ENCODE measurements around the gene SMG6.

The SMG6 gene

DNA sequence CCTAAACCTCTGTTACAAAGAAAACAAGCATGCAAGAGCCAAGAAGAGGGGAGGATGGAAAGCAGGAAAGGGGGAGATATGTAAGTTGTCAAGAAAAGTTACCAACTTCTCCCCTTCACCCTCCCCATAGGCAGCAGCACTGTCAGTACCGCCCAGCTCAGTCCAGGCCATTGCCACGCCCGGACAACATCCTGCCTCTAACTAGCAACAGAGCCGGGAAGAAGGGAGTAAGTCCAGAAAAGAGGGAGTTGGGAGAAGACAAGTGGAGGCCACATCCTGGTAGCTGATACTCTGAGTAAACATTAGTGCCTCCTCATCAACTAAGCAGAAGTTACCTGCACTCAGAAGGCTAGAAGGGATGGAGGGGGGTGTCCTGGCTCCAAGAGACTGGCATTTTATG is 113.6 kb downstream of the SMG6 start:
- Histone ChIP-seq H3K4me1 (ENCODE audit: control extremely low read depth in 1 of 4, control insufficient read depth in 4 of 4, insufficient read depth in 4 of 4, low read length in 3 of 4) (peaks cover 19 to 59% (median 52%) of the 10 kb centered on the region in 4 experiments), H3K27ac (ENCODE audit: insufficient read depth in 1 of 2, low read depth in 1 of 2, low read length in 2 of 2, poor library complexity in 1 of 2, severe bottlenecking in 2 of 2) (no peak overlapping the region), H3K4me3 (ENCODE audit: control insufficient read depth in 1 of 7, extremely low read depth in 1 of 7, insufficient read depth in 4 of 7, low read depth in 2 of 7, low read length in 6 of 7) (no peak overlapping the region), H3K9me3 (ENCODE audit: control extremely low read depth in 1 of 5, control insufficient read depth in 4 of 5, insufficient read depth in 2 of 5, low read depth in 1 of 5, low read length in 4 of 5) (no peaks in the 10 kb centered on the region), H3K27me3 (replicated peaks in 2 of 5; ENCODE audit: control insufficient read depth in 4 of 5, insufficient read depth in 5 of 5, low read length in 4 of 5) (no peaks in the 10 kb centered on the region), H3K36me3 (ENCODE audit: control insufficient read depth in 4 of 4, insufficient read depth in 4 of 4, low read length in 3 of 4) (peaks cover 5 to 48% (median 17%) of the 10 kb centered on the region in 4 experiments)
- DNase-seq = no peak
- ChIA-PET POLR2A (no interaction called here), CTCF (interaction anchor here (0.9 to 1.5 kb wide), 5 partner anchors 11 to 95 kb away, joined by 3 to 7 read pairs (median 4); no protein-coding TSS in a partner anchor)
- no CpG with 5 or more reads among the region's 4 CpGs for WGBS (ENCODE audit: insufficient coverage)

DNA sequence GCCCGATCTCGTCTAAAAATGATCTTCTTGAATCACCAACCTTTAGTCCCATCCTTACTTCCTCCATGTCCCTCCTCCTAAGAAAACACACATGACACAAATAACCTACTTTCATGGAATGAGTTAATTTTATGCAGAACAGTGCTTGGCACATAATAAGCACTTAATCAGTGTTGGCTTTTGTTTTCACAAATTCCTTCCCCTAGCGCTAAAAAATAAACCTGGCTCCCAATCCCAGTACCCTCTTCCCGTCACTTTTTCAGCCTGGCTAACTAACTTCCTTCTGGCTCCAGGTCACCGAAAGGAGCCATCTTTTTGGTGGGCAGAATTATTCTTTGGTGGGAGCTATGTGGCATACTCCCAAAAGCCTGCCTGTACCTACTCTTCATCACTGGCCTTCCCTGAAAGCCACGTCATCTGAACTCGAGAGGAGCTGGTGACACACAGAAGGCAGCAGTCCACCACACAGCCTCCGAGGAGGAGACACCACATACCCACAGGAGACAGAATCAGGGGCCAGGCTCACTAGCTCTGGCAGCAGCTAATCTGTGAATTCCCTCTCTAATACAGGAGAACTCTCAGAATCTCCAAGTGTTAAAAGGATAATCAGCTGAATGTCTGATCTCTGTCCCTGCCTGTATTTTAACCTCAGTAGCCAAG is 114.5 kb downstream of the SMG6 start:
- peaks cover 19 to 53% (median 46%) of the 10 kb centered on the region in 4 experiments for H3K4me1 ChIP-seq (ENCODE audit: control extremely low read depth in 1 of 4, control insufficient read depth in 4 of 4, insufficient read depth in 4 of 4, low read length in 3 of 4)
- WGBS (ENCODE audit: insufficient coverage) = 100% methylated on average over 6 of the region's 8 CpGs

DNA sequence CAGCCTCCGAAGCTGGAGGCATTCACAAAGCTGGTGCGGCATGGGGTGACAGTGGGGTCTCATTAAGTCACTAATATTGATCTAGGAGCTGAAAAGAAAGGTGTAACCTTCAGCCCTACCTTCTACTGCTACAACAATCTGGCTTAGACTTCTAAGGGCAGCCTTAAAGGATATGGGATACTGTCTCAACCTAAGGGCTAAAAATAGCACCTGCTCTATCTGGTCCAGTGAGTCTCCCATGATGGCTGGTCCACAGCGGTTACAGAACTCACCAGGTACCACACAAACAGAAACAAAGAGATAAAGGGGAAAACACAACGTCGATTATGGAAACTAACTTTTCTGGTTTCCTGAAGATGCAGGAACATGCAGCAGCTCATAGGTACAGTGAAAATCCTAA is 115.8 kb downstream of the SMG6 start:
- Histone ChIP-seq H3K27me3 (replicated peaks in 2 of 5; ENCODE audit: control insufficient read depth in 4 of 5, insufficient read depth in 5 of 5, low read length in 4 of 5) (no peaks in the 10 kb centered on the region), H3K4me1 (ENCODE audit: control extremely low read depth in 1 of 4, control insufficient read depth in 4 of 4, insufficient read depth in 4 of 4, low read length in 3 of 4) (peaks cover 11 to 39% (median 33%) of the 10 kb centered on the region in 4 experiments), H3K27ac (ENCODE audit: insufficient read depth in 1 of 2, low read depth in 1 of 2, low read length in 2 of 2, poor library complexity in 1 of 2, severe bottlenecking in 2 of 2) (no peak overlapping the region), H3K36me3 (ENCODE audit: control insufficient read depth in 4 of 4, insufficient read depth in 4 of 4, low read length in 3 of 4) (peaks cover 5 to 49% (median 24%) of the 10 kb centered on the region in 4 experiments), H3K4me3 (ENCODE audit: control insufficient read depth in 1 of 7, extremely low read depth in 1 of 7, insufficient read depth in 4 of 7, low read depth in 2 of 7, low read length in 6 of 7) (no peak overlapping the region), H3K9me3 (ENCODE audit: control extremely low read depth in 1 of 5, control insufficient read depth in 4 of 5, insufficient read depth in 2 of 5, low read depth in 1 of 5, low read length in 4 of 5) (no peaks in the 10 kb centered on the region)
- no CpG with 5 or more reads among the region's 5 CpGs for WGBS (ENCODE audit: insufficient coverage)
- CTCF ChIA-PET = interaction anchor here (0.9 to 1.3 kb wide), 3 partner anchors 8 to 20 kb away, joined by 3 to 8 read pairs (median 5); no protein-coding TSS in a partner anchor
- POLR2A ChIA-PET = no interaction called here
- no peak for DNase-seq

More for the DNA sequence above, 114.5 kb downstream of the SMG6 start:
- ChIA-PET POLR2A (interaction anchor here (1.0 kb wide), 1 partner anchor 101 kb away, joined by 3 read pairs; no protein-coding TSS in a partner anchor), CTCF (interaction anchor here (0.7 to 1.5 kb wide), 5 partner anchors 10 to 387 kb away, joined by 3 to 8 read pairs (median 4); no protein-coding TSS in a partner anchor)
- Histone ChIP-seq H3K27me3 (replicated peaks in 2 of 5; ENCODE audit: control insufficient read depth in 4 of 5, insufficient read depth in 5 of 5, low read length in 4 of 5) (no peaks in the 10 kb centered on the region), H3K9me3 (ENCODE audit: control extremely low read depth in 1 of 5, control insufficient read depth in 4 of 5, insufficient read depth in 2 of 5, low read depth in 1 of 5, low read length in 4 of 5) (no peaks in the 10 kb centered on the region), H3K4me3 (ENCODE audit: control insufficient read depth in 1 of 7, extremely low read depth in 1 of 7, insufficient read depth in 4 of 7, low read depth in 2 of 7, low read length in 6 of 7) (no peak overlapping the region), H3K36me3 (ENCODE audit: control insufficient read depth in 4 of 4, insufficient read depth in 4 of 4, low read length in 3 of 4) (peaks cover 5 to 45% (median 18%) of the 10 kb centered on the region in 4 experiments), H3K27ac (ENCODE audit: insufficient read depth in 1 of 2, low read depth in 1 of 2, low read length in 2 of 2, poor library complexity in 1 of 2, severe bottlenecking in 2 of 2) (no peak overlapping the region)
- no peak for DNase-seq

DNA sequence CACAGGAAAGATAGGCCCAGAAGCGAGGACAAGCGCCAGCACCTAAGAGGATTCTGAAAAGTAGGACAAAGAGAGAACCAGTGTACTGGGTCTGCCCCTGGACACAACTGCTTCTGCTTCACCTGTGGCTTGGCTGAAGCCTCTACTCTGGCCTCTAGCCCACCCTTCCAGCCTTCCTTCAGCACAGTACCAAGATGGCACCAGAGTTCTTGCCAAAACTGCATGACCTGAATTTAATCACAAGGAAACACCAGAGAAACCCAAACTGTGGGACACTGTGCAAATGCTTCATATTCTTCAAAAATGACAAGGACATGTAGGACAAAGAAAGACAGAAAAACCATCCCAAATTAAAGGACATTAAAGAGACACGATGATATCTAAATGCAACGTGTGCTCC is 116.6 kb downstream of the SMG6 start:
- H3K27ac ChIP-seq (ENCODE audit: insufficient read depth in 1 of 2, low read depth in 1 of 2, low read length in 2 of 2, poor library complexity in 1 of 2, severe bottlenecking in 2 of 2) = no peak overlapping the region
- POLR2A ChIA-PET = no interaction called here

DNA sequence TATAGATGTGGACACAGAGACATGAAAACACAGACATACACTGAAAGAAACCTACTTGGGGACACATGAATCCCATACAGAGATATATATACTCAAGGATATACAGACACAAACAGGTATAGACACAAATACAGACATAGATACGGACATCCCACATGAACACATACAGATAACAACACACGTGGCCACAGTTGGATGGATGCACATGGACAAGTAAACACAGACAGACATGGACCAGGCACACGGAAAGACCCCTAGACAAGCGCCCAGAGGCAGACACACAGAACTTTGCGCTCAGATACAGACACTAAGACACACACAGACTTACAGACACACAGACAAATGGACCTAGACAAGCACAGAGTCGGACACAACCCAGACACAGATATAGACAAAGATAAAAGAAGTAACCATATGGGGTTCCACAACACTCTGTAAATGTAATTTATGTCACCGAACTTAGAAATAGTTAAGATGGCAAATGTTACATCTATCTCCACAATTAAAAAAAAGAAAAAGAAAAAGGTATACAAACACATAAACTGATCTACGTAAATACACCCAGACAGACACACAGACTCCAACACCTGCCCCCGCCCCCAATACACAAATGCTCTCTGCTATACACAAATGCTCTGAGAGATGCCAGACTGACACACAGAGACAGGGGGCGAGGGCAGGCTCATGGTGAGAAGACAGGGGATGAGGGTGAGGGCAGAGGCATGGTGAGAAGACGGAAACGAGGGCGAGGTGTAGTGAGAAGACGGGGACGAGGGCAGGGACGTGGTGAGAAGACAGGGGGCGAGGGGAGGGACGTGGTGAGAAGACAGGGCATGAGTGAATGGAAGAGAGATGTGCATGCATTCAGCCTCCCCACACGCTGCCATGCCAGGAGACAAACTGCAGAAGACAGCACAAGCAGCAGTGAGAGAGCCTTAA is 118.3 kb downstream of the SMG6 start:
- DNase-seq = no peak

More for the DNA sequence above, 116.6 kb downstream of the SMG6 start:
- WGBS (ENCODE audit: insufficient coverage) = 100% methylated on average over 4 of the region's 4 CpGs
- CTCF ChIA-PET = interaction anchor here (0.8 to 1.4 kb wide), 3 partner anchors 9 to 61 kb away, joined by 3 to 5 read pairs (median 3); no protein-coding TSS in a partner anchor
- DNase-seq = no peak
- no peaks in the 10 kb centered on the region for H3K27me3 ChIP-seq (replicated peaks in 2 of 5; ENCODE audit: control insufficient read depth in 4 of 5, insufficient read depth in 5 of 5, low read length in 4 of 5)
- no peaks in the 10 kb centered on the region for H3K9me3 ChIP-seq (ENCODE audit: control extremely low read depth in 1 of 5, control insufficient read depth in 4 of 5, insufficient read depth in 2 of 5, low read depth in 1 of 5, low read length in 4 of 5)
- no peak overlapping the region for H3K4me3 ChIP-seq (ENCODE audit: control insufficient read depth in 1 of 7, extremely low read depth in 1 of 7, insufficient read depth in 4 of 7, low read depth in 2 of 7, low read length in 6 of 7)
- peaks cover 5 to 54% (median 28%) of the 10 kb centered on the region in 4 experiments for H3K36me3 ChIP-seq (ENCODE audit: control insufficient read depth in 4 of 4, insufficient read depth in 4 of 4, low read length in 3 of 4)
- H3K4me1 ChIP-seq (ENCODE audit: control extremely low read depth in 1 of 4, control insufficient read depth in 4 of 4, insufficient read depth in 4 of 4, low read length in 3 of 4) = peaks cover 5 to 31% (median 26%) of the 10 kb centered on the region in 4 experiments

DNA sequence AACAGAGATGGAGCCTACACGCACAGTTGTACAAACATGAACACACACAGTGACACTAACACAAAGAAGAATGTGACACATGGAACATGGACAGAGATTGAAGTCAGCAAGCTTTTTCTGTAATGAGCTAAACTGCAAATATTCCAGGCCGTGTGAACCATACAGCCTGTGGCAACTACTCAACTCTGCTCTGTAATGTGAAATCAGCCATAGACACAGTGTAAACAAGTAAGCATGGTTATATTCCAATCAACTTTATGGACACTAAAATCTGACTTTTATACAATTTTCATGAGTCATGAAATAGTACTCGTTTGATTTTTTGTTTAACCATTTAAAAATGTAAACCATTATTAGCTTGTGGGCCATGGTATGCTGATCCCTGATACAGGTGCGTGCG is 120.2 kb downstream of the SMG6 start:
- DNase-seq = no peak
- H3K27me3 ChIP-seq (replicated peaks in 2 of 5; ENCODE audit: control insufficient read depth in 4 of 5, insufficient read depth in 5 of 5, low read length in 4 of 5) = no peaks in the 10 kb centered on the region
- H3K4me3 ChIP-seq (ENCODE audit: control insufficient read depth in 1 of 7, extremely low read depth in 1 of 7, insufficient read depth in 4 of 7, low read depth in 2 of 7, low read length in 6 of 7) = no peak overlapping the region
- no peak overlapping the region for H3K27ac ChIP-seq (ENCODE audit: insufficient read depth in 1 of 2, low read depth in 1 of 2, low read length in 2 of 2, poor library complexity in 1 of 2, severe bottlenecking in 2 of 2)
- WGBS (ENCODE audit: insufficient coverage) = 100% methylated on average over 2 of the region's 5 CpGs
- H3K36me3 ChIP-seq (ENCODE audit: control insufficient read depth in 4 of 4, insufficient read depth in 4 of 4, low read length in 3 of 4) = peaks cover 7 to 60% (median 31%) of the 10 kb centered on the region in 4 experiments
- peaks cover 0 to 21% (median 7%) of the 10 kb centered on the region in 4 experiments for H3K4me1 ChIP-seq (ENCODE audit: control extremely low read depth in 1 of 4, control insufficient read depth in 4 of 4, insufficient read depth in 4 of 4, low read length in 3 of 4)
- ChIA-PET POLR2A (no interaction called here), CTCF (interaction anchor here (0.6 to 1.2 kb wide), 2 partner anchors 20 to 52 kb away, joined by 3 read pairs; no protein-coding TSS in a partner anchor)
- no peaks in the 10 kb centered on the region for H3K9me3 ChIP-seq (ENCODE audit: control extremely low read depth in 1 of 5, control insufficient read depth in 4 of 5, insufficient read depth in 2 of 5, low read depth in 1 of 5, low read length in 4 of 5)

More for the DNA sequence above, 118.3 kb downstream of the SMG6 start:
- peaks cover under 1 to 16% (median 11%) of the 10 kb centered on the region in 4 experiments for H3K4me1 ChIP-seq (ENCODE audit: control extremely low read depth in 1 of 4, control insufficient read depth in 4 of 4, insufficient read depth in 4 of 4, low read length in 3 of 4)
- H3K27me3 ChIP-seq (replicated peaks in 2 of 5; ENCODE audit: control insufficient read depth in 4 of 5, insufficient read depth in 5 of 5, low read length in 4 of 5) = no peaks in the 10 kb centered on the region
- no peak overlapping the region for H3K27ac ChIP-seq (ENCODE audit: insufficient read depth in 1 of 2, low read depth in 1 of 2, low read length in 2 of 2, poor library complexity in 1 of 2, severe bottlenecking in 2 of 2)
- 94% methylated on average over 12 of the region's 19 CpGs for WGBS (ENCODE audit: insufficient coverage)
- CTCF ChIA-PET = interaction anchor here (0.9 to 1.4 kb wide), 2 partner anchors 10 to 59 kb away, joined by 3 to 5 read pairs; no protein-coding TSS in a partner anchor
- H3K9me3 ChIP-seq (ENCODE audit: control extremely low read depth in 1 of 5, control insufficient read depth in 4 of 5, insufficient read depth in 2 of 5, low read depth in 1 of 5, low read length in 4 of 5) = no peaks in the 10 kb centered on the region
- H3K36me3 ChIP-seq (ENCODE audit: control insufficient read depth in 4 of 4, insufficient read depth in 4 of 4, low read length in 3 of 4) = peaks cover 6 to 57% (median 30%) of the 10 kb centered on the region in 4 experiments
- no peak overlapping the region for H3K4me3 ChIP-seq (ENCODE audit: control insufficient read depth in 1 of 7, extremely low read depth in 1 of 7, insufficient read depth in 4 of 7, low read depth in 2 of 7, low read length in 6 of 7)
- POLR2A ChIA-PET = interaction anchor here (0.6 to 0.7 kb wide), 2 partner anchors 13 to 150 kb away, joined by 3 to 6 read pairs; no protein-coding TSS in a partner anchor

Data from common myeloid progenitor, CD34-positive (primary cell).